ENCODE measurements around the gene RIN3.

RIN3 gene

GRCh38 chr14:92480856-92481255 lies 32.7 kb upstream of the RIN3 start:
- TF ChIP-seq CTCF (IDR thresholded peaks at IDR 0.05) = no peak

GRCh38 chr14:92481386-92481785 lies 32.2 kb upstream of the RIN3 start:
- no peak for TF ChIP-seq CTCF (IDR thresholded peaks at IDR 0.05)

- TF ChIP-seq CTCF (IDR thresholded peaks at IDR 0.05) = no peak
These were observed 31.6 kb upstream of the RIN3 start for GRCh38 chr14:92481811-92482555.

GRCh38 chr14:92482621-92483319 lies 30.8 kb upstream of the RIN3 start:
- no peak for TF ChIP-seq CTCF (IDR thresholded peaks at IDR 0.05)

GRCh38 chr14:92484132-92484823 lies 29.3 kb upstream of the RIN3 start:
- no peak for TF ChIP-seq CTCF (IDR thresholded peaks at IDR 0.05)

- TF ChIP-seq CTCF (IDR thresholded peaks at IDR 0.05) = no peak
These were observed 26.7 kb upstream of the RIN3 start for GRCh38 chr14:92486881-92487280.

- no peak for TF ChIP-seq CTCF (IDR thresholded peaks at IDR 0.05)
These were observed 26.0 kb upstream of the RIN3 start for GRCh38 chr14:92487513-92488133.

Data from LNCAP (cell line).